ENCODE measurements around the gene MACO1. TPM values are rescaled to one million over a fixed set of nuclear protein-coding genes. Genes with fewer than 3 reads are reported as not detected.

The MACO1 gene
- total RNA-seq, 2 experiments from 2014 or later = 17.1 to 18.0 TPM

DNA sequence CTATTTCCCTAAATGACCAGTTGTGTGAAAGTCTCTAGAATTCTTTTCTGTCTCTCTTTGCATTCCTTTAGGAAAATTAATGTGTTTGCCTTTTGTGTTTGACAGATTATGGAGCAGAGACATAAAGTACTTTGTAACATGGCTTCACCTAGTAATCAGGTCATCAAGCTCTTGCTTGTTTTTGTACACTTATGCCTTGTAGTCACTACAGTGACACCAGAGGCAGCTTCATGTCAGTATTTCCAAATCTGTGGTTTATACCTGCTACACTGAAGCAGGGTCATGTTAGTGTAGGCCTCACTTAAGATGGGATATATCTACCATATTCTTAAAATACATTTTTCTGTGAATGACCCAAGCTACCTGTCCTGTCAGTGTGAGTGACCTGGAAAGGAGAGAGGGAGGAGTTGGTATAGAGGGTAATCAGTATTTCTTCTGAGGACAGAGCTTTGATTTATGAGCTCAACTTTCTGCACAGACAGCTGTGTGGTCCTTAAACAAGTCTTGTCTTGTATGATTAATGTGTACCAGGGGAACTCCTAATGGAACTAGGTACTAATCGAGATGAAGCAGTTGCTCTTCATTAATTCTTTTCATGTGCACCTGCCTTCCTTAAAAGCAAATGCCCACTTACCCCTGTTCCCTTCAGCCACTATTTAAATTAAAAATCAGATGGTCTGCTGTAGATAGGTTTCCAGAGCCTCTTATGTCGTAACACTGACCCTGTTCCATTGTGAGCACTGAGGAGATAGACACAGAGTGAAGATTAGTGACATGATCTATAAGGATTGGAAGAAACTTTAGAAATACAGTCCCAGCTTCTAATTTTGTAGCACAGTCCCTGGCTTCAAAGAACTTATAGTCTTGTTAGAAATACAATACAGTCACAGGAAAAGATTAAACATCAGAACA, 45.7 kb downstream of the MACO1 start:
- Mint-ChIP-seq H3K27ac (peak overlapping the region; percentile 65), H3K27me3 (no peaks in the 10 kb centered on the region), H3K4me3 (no peak overlapping the region), H3K9me3 (no peaks in the 10 kb centered on the region), H3K36me3 (ENCODE audit: low read depth) (peaks cover 4% of the 10 kb centered on the region), H3K4me1 (ENCODE audit: low read depth) (peaks cover 56% of the 10 kb centered on the region)
- TF ChIP-seq, protein P1, sequence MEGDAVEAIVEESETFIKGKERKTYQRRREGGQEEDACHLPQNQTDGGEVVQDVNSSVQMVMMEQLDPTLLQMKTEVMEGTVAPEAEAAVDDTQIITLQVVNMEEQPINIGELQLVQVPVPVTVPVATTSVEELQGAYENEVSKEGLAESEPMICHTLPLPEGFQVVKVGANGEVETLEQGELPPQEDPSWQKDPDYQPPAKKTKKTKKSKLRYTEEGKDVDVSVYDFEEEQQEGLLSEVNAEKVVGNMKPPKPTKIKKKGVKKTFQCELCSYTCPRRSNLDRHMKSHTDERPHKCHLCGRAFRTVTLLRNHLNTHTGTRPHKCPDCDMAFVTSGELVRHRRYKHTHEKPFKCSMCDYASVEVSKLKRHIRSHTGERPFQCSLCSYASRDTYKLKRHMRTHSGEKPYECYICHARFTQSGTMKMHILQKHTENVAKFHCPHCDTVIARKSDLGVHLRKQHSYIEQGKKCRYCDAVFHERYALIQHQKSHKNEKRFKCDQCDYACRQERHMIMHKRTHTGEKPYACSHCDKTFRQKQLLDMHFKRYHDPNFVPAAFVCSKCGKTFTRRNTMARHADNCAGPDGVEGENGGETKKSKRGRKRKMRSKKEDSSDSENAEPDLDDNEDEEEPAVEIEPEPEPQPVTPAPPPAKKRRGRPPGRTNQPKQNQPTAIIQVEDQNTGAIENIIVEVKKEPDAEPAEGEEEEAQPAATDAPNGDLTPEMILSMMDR (IDR thresholded peaks at IDR 0.05) = no peak
- ATAC-seq = peak; percentile 64
- no peak for DNase-seq
- POLR2A ChIA-PET = interaction anchor here (0.8 kb wide), 2 partner anchors 11 to 46 kb away, joined by 3 read pairs; partner anchors contain the start of gene MACO1
- CTCF ChIA-PET = interaction anchor here (0.5 to 5.5 kb wide), 3 partner anchors 12 to 73 kb away, joined by 3 to 77 read pairs (median 5); no protein-coding TSS in a partner anchor
- intact Hi-C loops (cut with micrococcal nuclease) = no loop called here

DNA sequence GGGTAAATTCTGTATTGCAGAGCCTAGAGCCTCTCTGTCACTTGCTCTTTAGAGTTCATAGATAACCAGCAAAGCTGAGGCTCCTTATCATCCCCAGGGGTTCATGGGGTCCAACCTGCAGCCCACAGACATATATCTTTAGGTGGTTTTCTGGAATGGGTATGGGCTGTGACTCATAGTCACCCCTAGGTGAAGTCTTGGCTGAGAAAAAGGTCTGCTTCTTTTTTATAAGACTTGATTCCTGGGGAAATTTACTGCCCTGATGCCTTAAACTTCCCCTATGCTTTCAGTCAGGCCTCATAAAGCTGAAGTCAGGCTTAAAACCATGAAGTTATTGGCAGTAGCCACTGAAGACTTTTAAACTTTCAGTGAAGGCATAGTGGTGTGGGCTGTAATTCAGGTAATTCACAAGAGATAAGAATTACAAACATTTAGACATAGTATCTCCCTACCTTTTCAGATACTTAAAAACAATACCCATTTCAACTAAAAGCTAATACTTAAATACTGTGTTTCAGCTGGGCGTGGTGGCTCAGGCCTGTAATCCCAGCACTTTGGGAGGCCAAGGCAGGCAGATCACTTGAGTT, 46.8 kb downstream of the MACO1 start:
- POLR2A ChIA-PET = no interaction called here
- intact Hi-C loops (cut with micrococcal nuclease) = no loop called here
- Mint-ChIP-seq H3K27me3 (no peaks in the 10 kb centered on the region), H3K27ac (peak overlapping the region; percentile 65), H3K36me3 (ENCODE audit: low read depth) (peaks cover 4% of the 10 kb centered on the region), H3K4me3 (no peak overlapping the region), H3K9me3 (no peaks in the 10 kb centered on the region), H3K4me1 (ENCODE audit: low read depth) (peaks cover 52% of the 10 kb centered on the region)
- peak; percentile 48 for ATAC-seq
- CTCF ChIA-PET = interaction anchor here (1.3 to 5.5 kb wide), 3 partner anchors 11 to 73 kb away, joined by 3 to 77 read pairs (median 4); no protein-coding TSS in a partner anchor
- DNase-seq = peak; percentile 25
- TF ChIP-seq, protein P1 (IDR thresholded peaks at IDR 0.05) = no peak

DNA sequence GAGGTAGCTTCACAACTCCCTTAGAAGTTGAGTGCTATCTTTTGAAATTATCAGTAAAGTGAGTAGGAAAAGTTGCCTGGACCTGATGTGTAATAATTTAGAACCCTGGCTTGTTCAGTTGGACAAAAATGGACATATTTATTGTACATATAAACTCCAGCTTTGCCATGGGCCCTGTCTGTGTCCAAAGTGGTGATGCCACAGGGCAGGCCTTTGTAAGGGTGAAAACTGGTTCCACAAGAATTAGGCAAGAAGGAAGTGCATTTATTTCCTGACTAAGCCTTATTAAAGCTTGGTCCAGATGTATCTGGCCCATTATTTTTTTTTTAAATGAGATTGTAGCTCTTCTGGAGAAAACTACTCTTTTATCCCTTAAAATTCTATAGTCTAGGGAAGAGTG, 47.9 kb downstream of the MACO1 start:
- ATAC-seq (no peak), DNase-seq (no peak)
- no peak overlapping the region for H3K27ac Mint-ChIP-seq
- H3K9me3 Mint-ChIP-seq = no peaks in the 10 kb centered on the region
- ChIA-PET CTCF (interaction anchor here (0.9 to 5.5 kb wide), 4 partner anchors 10 to 104 kb away, joined by 3 to 77 read pairs (median 4); no protein-coding TSS in a partner anchor), POLR2A (no interaction called here)
- H3K4me1 Mint-ChIP-seq (ENCODE audit: low read depth) = peaks cover 43% of the 10 kb centered on the region
- intact Hi-C loops (cut with micrococcal nuclease) = no loop called here
- TF ChIP-seq, protein P1 (IDR thresholded peaks at IDR 0.05) = no peak
- H3K4me3 Mint-ChIP-seq = no peak overlapping the region
- peaks cover 4% of the 10 kb centered on the region for H3K36me3 Mint-ChIP-seq (ENCODE audit: low read depth)
- H3K27me3 Mint-ChIP-seq = no peaks in the 10 kb centered on the region

DNA sequence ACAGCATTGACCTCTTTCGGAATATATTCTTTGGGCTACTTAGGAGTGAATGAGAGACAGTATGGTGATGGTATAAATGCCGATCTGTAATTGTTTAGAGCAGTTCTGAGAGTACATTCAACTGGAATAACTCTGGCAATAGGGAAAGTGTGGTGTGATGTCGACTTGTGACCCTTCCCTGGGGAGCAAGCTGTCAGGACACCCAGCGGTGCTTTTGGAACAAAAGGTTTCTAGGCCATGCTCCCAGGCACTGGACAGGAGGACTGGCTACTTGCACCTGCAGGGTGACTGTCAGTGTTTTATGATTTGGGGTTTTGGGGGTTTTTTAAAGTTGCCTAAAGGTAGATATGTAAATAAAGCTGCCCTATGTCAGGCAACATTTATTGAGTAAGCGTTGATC, 50.9 kb downstream of the MACO1 start:
- no peaks in the 10 kb centered on the region for H3K27me3 Mint-ChIP-seq
- H3K36me3 Mint-ChIP-seq (ENCODE audit: low read depth) = peaks cover 10% of the 10 kb centered on the region
- no peaks in the 10 kb centered on the region for H3K9me3 Mint-ChIP-seq
- POLR2A ChIA-PET = no interaction called here
- ATAC-seq = no peak
- H3K4me1 Mint-ChIP-seq (ENCODE audit: low read depth) = peaks cover 18% of the 10 kb centered on the region
- intact Hi-C loops (cut with micrococcal nuclease) = no loop called here
- TF ChIP-seq, protein P1 (IDR thresholded peaks at IDR 0.05) = no peak
- CTCF ChIA-PET = interaction anchor here (1.3 to 2.2 kb wide), 3 partner anchors 10 to 21 kb away, joined by 3 to 11 read pairs (median 4); no protein-coding TSS in a partner anchor
- H3K27ac Mint-ChIP-seq = no peak overlapping the region
- no peak for DNase-seq
- no peak overlapping the region for H3K4me3 Mint-ChIP-seq

Data from activated CD8-positive, alpha-beta T cell treated with anti-CD3 and anti-CD28 coated beads for 36 hours (primary cell).